GM21447 (cell line): ENCODE data around the gene PBOV1.

Experiments
- ATAC-seq: cut with Tn5 transposase; IDR thresholded peaks from one replicate; pipeline ENCODE4 v1.9.1; 2021; ENCODE audit not compliant: unreplicated experiment

PBOV1 gene

GRCh38 chr6:138205437-138206094, 12.7 kb downstream of the PBOV1 start:
- ATAC-seq: no peak

GRCh38 chr6:138204792-138205384, 13.4 kb downstream of the PBOV1 start:
- no peak for ATAC-seq

- ATAC-seq: no peak
Measured at GRCh38 chr6:138204303-138204702, 14.0 kb downstream of the PBOV1 start.

GRCh38 chr6:138203315-138203714, 15.0 kb downstream of the PBOV1 start:
- no peak for ATAC-seq

- ATAC-seq: no peak
Measured at GRCh38 chr6:138201836-138202235, 16.5 kb downstream of the PBOV1 start.

- ATAC-seq: no peak
Measured at GRCh38 chr6:138198430-138199091, 19.7 kb downstream of the PBOV1 start.

- ATAC-seq: no peak
Measured at GRCh38 chr6:138197570-138197969, 20.7 kb downstream of the PBOV1 start.

GRCh38 chr6:138196122-138196738, 22.1 kb downstream of the PBOV1 start:
- ATAC-seq: no peak

- ATAC-seq: no peak
Measured at GRCh38 chr6:138194287-138194686, 24.0 kb downstream of the PBOV1 start.

- ATAC-seq: no peak
Measured at GRCh38 chr6:138188278-138188941, 29.9 kb downstream of the PBOV1 start.

- no peak for ATAC-seq
Measured at GRCh38 chr6:138187156-138187555, 31.1 kb downstream of the PBOV1 start.

- ATAC-seq: no peak
Measured at GRCh38 chr6:138184230-138184629, 34.1 kb downstream of the PBOV1 start.

GRCh38 chr6:138183790-138184134, 34.5 kb downstream of the PBOV1 start:
- ATAC-seq: no peak

GRCh38 chr6:138182939-138183789, 35.1 kb downstream of the PBOV1 start:
- ATAC-seq: no peak

GRCh38 chr6:138176652-138177232, 41.5 kb downstream of the PBOV1 start:
- ATAC-seq: no peak

GRCh38 chr6:138175596-138175995, 42.7 kb downstream of the PBOV1 start:
- no peak for ATAC-seq
